ENCODE data around the gene VLDLR.
"Not testable (repeated sequence)": the region's sequence is repeated elsewhere in the genome, so short reads cannot be mapped to it uniquely, and the experiment has no call there.

VLDLR gene

GRCh38 chr9:2664174-2665065 lies 42.8 kb downstream of the VLDLR start:
- no peak for DNase-seq

DNA sequence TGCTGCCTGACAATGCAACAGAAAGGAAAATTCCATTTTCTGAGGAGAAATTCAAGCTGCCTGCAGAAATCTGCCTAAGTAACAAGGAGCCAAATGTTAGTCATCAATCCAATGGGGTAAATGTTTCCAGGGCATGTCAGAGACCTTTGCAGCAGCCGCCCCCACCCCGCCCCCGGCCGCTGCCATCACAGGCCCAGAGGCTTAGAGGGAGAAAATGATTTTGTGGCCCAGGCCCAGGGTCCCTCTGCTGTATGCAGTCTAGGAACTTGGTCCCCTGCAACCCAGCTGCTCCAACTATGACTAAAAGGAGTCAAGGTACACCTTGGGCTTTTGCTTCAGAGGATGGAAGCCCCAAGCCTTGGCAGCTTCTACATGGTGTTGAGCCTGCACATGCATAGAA lies 45.0 kb downstream of the VLDLR start:
- no peak for DNase-seq

DNA sequence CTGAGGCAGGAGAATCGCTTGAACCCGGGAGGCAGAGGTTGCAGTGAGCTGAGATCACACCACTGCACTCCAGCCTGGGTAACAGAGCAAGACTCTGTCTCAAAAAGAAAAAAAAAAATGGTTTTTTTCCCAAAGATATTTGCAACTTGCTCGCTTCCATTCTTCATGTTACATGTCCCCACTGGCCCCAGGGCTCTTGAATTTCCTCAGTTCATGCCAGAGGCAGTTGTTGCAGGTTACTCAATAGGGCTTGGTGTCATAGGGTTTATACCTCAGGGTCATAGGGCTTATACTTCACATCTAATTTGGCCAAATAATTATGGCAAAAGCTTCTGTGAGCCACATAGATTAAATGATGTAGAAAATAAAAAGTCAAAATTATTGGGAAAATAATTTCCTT lies 51.6 kb downstream of the VLDLR start:
- no peak for DNase-seq

DNA sequence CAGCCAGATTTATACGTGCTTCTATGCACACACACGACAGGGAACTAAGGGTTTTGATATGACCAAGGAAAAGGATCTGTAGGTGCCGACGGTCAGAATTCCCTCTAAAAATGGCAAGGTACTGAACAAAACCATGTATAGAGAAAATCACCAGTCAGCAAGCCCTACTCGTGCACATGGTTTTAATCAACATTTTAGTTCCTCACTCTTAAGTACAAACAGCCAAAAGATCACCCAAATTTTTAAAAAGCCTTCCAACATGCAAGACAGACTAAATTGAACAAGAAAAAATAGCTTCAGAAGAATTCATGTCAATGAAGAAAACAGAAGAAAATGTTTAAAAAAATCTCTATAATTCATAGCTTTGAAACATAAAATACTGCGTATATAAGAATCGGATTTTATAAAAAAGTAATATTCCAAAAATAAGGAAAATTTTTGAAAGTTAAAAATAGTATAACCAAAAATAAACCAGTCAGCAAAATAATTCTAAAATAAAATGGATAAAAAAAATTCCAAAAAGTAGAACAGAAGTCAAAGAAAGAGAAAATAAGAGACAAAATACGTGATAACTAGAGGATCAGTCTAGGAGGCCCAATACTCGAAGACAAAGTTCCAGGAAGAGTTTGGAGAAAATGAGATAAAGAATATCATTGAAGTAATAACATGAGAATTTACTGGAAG lies 52.7 kb downstream of the VLDLR start:
- DNase-seq, result no peak

DNA sequence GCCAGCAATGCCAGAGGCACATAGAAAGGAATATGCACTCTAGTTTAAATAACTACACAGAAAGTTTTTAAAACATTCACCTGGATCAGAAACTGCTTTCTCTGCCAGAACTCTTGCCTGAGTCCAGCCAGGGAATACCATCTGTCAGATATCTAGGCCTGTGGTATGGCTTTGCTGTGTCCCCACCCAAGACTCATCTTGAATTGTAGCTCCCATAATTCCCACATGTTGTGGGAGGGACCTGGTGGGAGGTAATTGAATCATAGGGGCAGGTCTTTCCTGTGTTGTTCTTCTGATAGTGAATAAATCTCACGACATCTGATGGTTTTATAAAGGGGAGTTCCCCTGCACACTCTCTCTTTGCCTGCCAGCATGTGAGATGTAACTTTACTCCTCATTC lies 54.2 kb downstream of the VLDLR start:
- DNase-seq, result no peak

- DNase-seq, result no peak
These were observed 54.9 kb downstream of the VLDLR start for GRCh38 chr9:2676466-2676865.

GRCh38 chr9:2677915-2678889 lies 56.6 kb downstream of the VLDLR start:
- no peak for DNase-seq

DNA sequence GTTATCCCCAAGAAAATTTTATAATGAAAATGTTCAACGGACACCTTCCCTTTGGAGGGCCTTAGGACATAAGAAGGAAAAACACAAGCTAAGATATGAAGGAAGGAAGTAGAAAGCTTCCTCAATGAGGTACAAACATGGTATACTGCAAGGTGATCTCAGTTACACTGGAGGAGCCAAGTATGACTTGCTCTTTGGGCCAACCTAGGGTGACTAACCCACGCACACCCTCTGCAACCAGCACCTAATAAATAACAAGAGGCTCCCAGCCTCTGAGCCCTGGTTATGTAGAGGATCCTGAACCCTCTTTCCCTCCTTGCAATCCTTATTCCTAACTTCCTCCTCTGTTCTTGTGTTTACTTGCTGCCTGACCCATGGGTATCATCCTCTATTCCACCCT lies 57.4 kb downstream of the VLDLR start:
- no peak for DNase-seq

- DNase-seq, result no peak
These were observed 60.4 kb downstream of the VLDLR start for GRCh38 chr9:2681981-2682380.

GRCh38 chr9:2686911-2687310 lies 65.3 kb downstream of the VLDLR start:
- DNase-seq, result no peak

- DNase-seq, result no peak
These were observed 67.0 kb downstream of the VLDLR start for GRCh38 chr9:2688636-2689035.

GRCh38 chr9:2691212-2691611 lies 69.6 kb downstream of the VLDLR start:
- no peak for DNase-seq

- no peak for DNase-seq
These were observed 70.0 kb downstream of the VLDLR start for GRCh38 chr9:2691626-2692025.

DNA sequence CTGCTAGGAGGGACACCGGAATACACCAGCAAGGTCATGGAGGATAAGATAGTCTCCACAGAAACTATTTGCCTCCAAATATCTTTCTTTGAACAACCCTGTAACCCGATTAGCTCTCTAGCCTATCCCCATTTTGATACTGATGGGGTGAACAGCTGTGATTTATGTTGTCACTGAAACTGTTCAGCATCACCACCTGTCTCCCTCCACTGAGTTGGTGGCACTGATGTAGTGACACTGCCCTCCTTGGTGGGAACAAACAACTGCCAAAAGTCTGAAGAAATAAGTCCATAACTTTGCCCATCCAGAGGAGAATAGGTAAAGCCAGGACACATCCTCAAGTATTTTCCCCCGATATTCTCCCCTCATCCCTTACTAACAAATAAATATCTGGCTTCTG lies 71.5 kb downstream of the VLDLR start:
- no peak for DNase-seq

DNA sequence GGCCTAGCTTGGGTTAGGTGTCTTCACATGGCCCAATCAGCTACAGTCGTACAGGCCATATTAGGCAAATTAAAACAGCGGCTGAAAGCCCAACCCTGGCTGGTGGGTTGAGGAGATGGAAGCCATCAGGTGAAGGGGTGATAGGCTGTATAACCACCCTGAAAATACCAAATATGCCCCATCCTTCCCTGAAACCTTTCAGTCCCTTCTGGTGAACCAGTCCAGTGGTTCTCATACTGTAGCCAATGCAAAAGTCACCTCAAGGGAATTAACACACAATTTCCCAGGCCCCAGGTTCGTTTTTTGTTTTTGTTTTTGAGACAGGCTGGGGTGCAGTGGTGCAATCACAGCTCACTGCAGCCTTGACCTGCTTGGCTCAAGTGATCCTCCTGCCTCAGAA lies 75.9 kb downstream of the VLDLR start:
- DNase-seq, result no peak

DNA sequence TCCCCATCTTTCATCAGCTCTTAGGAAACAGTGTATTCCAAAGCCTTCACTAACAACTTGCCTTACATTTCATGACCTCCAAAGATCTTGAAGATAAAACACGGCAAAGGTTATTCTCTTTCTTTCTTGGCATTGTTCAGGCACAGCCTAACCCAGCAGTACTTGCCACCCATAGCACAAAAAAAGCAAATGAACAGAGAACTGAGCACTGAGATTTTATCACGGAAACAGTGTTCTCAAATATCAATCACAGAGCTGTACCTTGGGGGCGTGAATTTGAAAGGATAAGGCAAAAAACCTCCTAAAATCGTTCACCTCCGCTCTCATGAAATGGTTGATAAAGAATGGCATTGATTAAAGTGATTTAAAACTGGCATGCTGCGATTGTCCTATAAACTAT lies 78.8 kb downstream of the VLDLR start:
- DNase-seq, result no peak

GRCh38 chr9:2700909-2701550 lies 79.4 kb downstream of the VLDLR start:
- DNase-seq, result no peak

- no peak for DNase-seq
These were observed 82.9 kb downstream of the VLDLR start for GRCh38 chr9:2704504-2704903.

- DNase-seq, result not testable (repeated sequence)
These were observed 85.7 kb downstream of the VLDLR start for GRCh38 chr9:2707256-2707655.
